Gastrocnemius medialis (tissue), 4 donors: ENCODE data around the gene DYNLT1.

Experiments
- CTCF ChIP-seq, 5 experiments: fragments of 450-650 bp in 3 of 5; fragments of 200-600 bp in 2 of 5; sonication (generic) in 2 of 5; IDR thresholded peaks in 4 of 5; conservative IDR thresholded peaks in 1 of 5; 1 replicate in 4 of 5; 2 replicates in 1 of 5; pipeline ENCODE4 v1.5.1; 2016 to 2019; ENCODE audit warnings: antibody characterized with exemption in 5 of 5, mild to moderate bottlenecking in 3 of 5, moderate library complexity in 3 of 5
- POLR2A ChIP-seq, 2 donors: fragments of 450-650 bp; IDR thresholded peaks; one replicate each; pipeline ENCODE4 v1.6.1; 2017; ENCODE audit warnings: antibody characterized with exemption in 2 of 2, mild to moderate bottlenecking in 2 of 2, moderate library complexity in 2 of 2

- TF ChIP-seq POLR2A (IDR thresholded peaks at IDR 0.05) (no peak), CTCF (IDR thresholded peaks at IDR 0.05 in 4 of 5, conservative IDR thresholded peaks at IDR 0.05 in 1 of 5) (no peak)
These were observed 6.2 kb downstream of the DYNLT1 start for GRCh38 chr6:158638324-158638854.
